HAP-1 (cell line): ENCODE data around the gene ABHD6.

Source experiments
- DNase-seq, 2 experiments: peaks; one replicate each; pipeline ENCODE4 v3.0.0-alpha.2; 2016 to 2020; ENCODE audit warnings: low spot score in 2 of 2
- H3K27me3 ChIP-seq: fragments of 250-450 bp; sonication (Bioruptor Pico); 2 replicates; pipeline ENCODE4 v1.5.1; 2020; ENCODE audit warnings: low read depth, mild to moderate bottlenecking, moderate library complexity
- H3K36me3 ChIP-seq: fragments of 250-450 bp; sonication (Bioruptor Pico); replicated peaks from 2 replicates; pipeline ENCODE4 v1.5.1; 2020; ENCODE audit warnings: mild to moderate bottlenecking
- H3K4me1 ChIP-seq: fragments of 250-450 bp; sonication (Bioruptor Pico); 2 replicates; pipeline ENCODE4 v1.5.1; 2020; ENCODE audit warnings: mild to moderate bottlenecking
- H3K4me3 ChIP-seq: fragments of 250-450 bp; sonication (Bioruptor Pico); 2 replicates; pipeline ENCODE4 v1.5.1; 2020; ENCODE audit warnings: mild to moderate bottlenecking, moderate library complexity
- H3K9me3 ChIP-seq: fragments of 250-450 bp; sonication (Bioruptor Pico); 2 replicates; pipeline ENCODE4 v1.5.1; 2020; ENCODE audit warnings: mild to moderate bottlenecking, moderate library complexity
- in situ Hi-C: fragments of 300-500 bp; cut with MboI; formaldehyde crosslinking; loops from 3 replicates; pipeline ENCODE4 v1.14.3; 2020; ENCODE audit warnings: low sequenced_read_pairs, inconsistent platforms, mixed read lengths

ABHD6 gene

DNA sequence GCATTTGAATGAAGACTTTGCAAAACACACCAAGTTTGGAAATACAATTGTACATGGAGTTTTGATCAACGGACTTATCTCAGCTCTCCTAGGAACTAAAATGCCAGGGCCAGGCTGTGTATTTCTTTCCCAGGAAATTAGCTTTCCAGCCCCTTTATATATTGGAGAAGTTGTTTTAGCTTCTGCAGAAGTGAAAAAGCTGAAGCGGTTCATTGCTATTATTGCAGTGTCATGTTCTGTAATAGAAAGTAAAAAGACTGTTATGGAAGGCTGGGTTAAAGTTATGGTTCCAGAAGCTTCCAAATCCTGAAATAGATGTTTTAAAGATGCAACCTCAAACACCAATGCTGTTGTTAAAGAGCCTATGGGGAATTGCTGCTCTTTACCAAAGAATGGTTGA is 80.2 kb downstream of the ABHD6 start:
- no peaks in the 10 kb centered on the region for H3K27me3 ChIP-seq
- no peaks in the 10 kb centered on the region for H3K9me3 ChIP-seq
- in situ Hi-C loops, result no loop called here
- DNase-seq, result no peak
- no peak overlapping the region for H3K4me3 ChIP-seq
- peaks cover 3% of the 10 kb centered on the region for H3K4me1 ChIP-seq
- H3K36me3 ChIP-seq, result peaks cover 51% of the 10 kb centered on the region

DNA sequence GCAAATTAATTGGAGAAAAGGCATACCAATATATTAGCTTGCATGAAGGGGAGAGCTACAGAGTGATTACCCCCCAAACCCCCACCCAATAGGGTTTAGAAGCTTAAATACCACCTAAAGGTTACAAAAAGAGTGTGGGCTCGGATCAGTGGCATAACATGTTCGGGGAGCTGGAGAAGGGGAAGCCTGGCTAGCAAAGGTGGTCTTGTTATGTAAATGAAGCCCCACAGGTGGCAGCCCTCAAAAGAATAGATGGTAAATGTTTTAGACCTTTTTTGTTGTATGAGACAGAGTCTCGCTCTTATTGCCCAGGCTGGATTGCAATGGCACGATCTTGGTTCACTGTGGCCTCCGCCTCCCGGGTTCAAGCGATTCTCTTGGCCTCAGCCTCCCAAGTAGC is 84.2 kb downstream of the ABHD6 start:
- DNase-seq, result no peak
- in situ Hi-C loops, result loop anchor here (10.0 kb wide), 1 partner anchor 173 kb away; the partner anchor contains the start of gene KCTD6
- H3K36me3 ChIP-seq, result peaks cover 16% of the 10 kb centered on the region
- H3K4me1 ChIP-seq, result no peaks in the 10 kb centered on the region; the same call in 1 of the 2 replicates
- no peaks in the 10 kb centered on the region for H3K9me3 ChIP-seq
- no peak overlapping the region for H3K4me3 ChIP-seq
- H3K27me3 ChIP-seq, result no peaks in the 10 kb centered on the region

DNA sequence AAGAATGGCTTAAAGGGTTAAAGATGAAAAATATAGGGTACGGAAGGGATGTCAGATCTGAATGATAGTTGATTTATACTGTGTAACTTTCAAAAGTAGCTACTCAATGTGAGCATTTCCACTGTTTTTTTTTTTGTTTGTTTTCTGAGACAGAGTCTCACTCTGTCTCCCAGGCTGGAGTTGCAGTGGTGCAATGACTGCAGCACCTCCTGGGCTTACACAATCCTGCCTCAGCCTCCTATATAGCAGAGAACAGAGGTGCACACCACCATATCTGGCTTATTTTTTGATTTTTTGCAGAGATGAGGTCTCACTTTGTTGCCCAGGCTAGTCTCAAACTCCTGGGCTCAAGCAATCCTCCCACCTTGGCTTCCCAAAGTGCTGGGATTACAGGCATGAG is 85.2 kb downstream of the ABHD6 start:
- Histone ChIP-seq H3K4me3 (no peak overlapping the region), H3K4me1 (no peaks in the 10 kb centered on the region; the same call in 1 of the 2 replicates), H3K27me3 (no peaks in the 10 kb centered on the region), H3K9me3 (no peaks in the 10 kb centered on the region), H3K36me3 (peaks cover 6% of the 10 kb centered on the region)
- in situ Hi-C loops, result loop anchor here (10.0 kb wide), 1 partner anchor 172 kb away; the partner anchor contains the start of gene KCTD6
- no peak for DNase-seq

DNA sequence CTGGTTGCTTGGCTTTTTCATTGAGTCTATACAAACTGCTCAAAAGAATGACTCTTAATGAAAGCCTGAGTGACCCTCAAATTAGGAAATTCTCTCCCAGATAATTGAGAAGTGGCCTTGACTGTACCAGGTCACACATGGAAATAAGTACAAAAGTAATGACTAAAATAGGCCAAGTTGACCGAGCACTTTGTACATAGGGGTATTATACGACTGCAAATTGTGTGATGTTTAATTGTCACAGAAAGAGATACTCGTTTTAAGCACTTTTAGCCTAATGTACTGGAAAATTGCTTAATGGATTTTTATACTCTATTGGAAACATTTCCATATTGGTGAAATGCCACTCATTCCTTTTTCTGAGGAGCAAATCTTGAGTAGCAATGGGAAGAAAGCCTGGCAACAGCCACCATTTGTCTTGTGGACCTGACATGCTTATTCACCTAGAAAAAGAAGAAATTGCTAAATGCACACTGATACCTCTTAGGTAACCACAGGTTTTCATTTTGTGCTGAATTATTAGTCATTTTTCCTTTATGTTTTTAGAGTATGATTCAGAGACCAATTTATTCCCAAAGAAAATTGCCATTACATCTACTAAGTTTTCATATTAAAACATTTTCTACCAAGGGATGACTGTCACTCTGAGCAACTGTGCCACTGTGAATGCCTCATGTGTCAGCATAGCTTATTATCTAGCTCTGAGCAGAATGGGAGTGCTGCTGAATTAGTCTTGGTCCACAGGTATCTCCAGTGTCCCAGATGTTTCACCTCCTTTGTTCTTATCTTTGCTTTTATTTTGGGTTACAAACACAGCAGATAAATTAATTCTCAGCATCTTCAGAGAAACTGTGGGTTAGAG is 86.2 kb downstream of the ABHD6 start:
- DNase-seq, result no peak
- Histone ChIP-seq H3K27me3 (no peaks in the 10 kb centered on the region), H3K9me3 (no peaks in the 10 kb centered on the region), H3K4me3 (no peak overlapping the region), H3K36me3 (peaks cover 3% of the 10 kb centered on the region), H3K4me1 (no peaks in the 10 kb centered on the region; the same call in 1 of the 2 replicates)
- in situ Hi-C loops, result loop anchor here (10.0 kb wide), 1 partner anchor 171 kb away; the partner anchor contains the start of gene KCTD6

GRCh38 chr3:58324391-58325390 is 87.1 kb downstream of the ABHD6 start:
- in situ Hi-C loops, result loop anchor here (5.0 to 10.0 kb wide), 2 partner anchors 93 to 170 kb away; partner anchors contain the start of gene KCTD6

GRCh38 chr3:58325525-58325992 is 88.0 kb downstream of the ABHD6 start:
- DNase-seq, result no peak
- H3K27me3 ChIP-seq, result no peaks in the 10 kb centered on the region
- in situ Hi-C loops, result loop anchor here (5.0 to 10.0 kb wide), 2 partner anchors 92 to 169 kb away; partner anchors contain the start of gene KCTD6
- no peaks in the 10 kb centered on the region for H3K9me3 ChIP-seq
- peaks cover 1% of the 10 kb centered on the region for H3K4me1 ChIP-seq
- no peaks in the 10 kb centered on the region for H3K36me3 ChIP-seq
- H3K4me3 ChIP-seq, result no peak overlapping the region

More at GRCh38 chr3:58324391-58325390, 87.1 kb downstream of the ABHD6 start:
- Histone ChIP-seq H3K36me3 (peaks cover 3% of the 10 kb centered on the region), H3K4me3 (no peak overlapping the region), H3K4me1 (no peaks in the 10 kb centered on the region; the same call in 1 of the 2 replicates), H3K9me3 (no peaks in the 10 kb centered on the region), H3K27me3 (no peaks in the 10 kb centered on the region)
- no peak for DNase-seq

DNA sequence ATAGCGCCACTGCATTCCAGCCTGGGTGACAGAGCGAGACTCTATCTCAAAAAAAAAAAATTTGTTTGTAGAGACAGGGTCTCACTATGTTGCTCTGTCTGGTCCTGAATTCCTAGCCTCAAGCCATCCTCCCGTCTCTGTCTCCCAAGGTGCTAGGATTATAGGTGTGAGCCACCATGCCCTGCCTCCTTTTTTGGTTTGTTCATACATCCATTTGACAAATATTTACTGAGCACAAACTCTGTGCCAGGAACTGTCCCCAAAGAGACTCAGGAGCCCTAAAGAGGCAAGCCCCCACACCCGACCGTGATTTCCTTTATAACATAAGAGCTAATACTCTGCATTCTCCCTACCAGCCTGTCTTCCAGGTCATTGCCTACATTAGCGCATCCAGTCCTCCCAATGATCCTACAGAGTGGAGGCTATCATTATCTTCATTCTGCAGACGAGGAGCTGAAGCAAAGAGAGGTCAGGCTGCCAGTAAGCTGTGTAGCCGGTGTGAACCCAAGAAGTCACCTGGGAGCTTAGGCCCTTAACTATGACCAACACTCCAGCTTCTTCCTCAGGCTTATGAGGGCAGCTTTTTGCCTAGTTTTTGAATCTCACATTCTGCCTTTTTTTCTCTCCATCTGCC is 88.8 kb downstream of the ABHD6 start:
- no peak for DNase-seq
- Histone ChIP-seq H3K4me1 (peaks cover 5% of the 10 kb centered on the region), H3K9me3 (no peaks in the 10 kb centered on the region), H3K4me3 (no peak overlapping the region), H3K36me3 (no peaks in the 10 kb centered on the region), H3K27me3 (no peaks in the 10 kb centered on the region)
- in situ Hi-C loops, result loop anchor here (5.0 to 10.0 kb wide), 2 partner anchors 91 to 168 kb away; partner anchors contain the start of gene KCTD6

- H3K36me3 ChIP-seq, result no peaks in the 10 kb centered on the region
- no peak overlapping the region for H3K4me3 ChIP-seq
- in situ Hi-C loops, result loop anchor here (5.0 to 10.0 kb wide), 2 partner anchors 88 to 165 kb away; partner anchors contain the start of gene KCTD6
- peaks cover 22% of the 10 kb centered on the region for H3K4me1 ChIP-seq
- no peaks in the 10 kb centered on the region for H3K27me3 ChIP-seq
- H3K9me3 ChIP-seq, result no peaks in the 10 kb centered on the region
- no peak for DNase-seq
Observed at GRCh38 chr3:58329150-58329921, 91.7 kb downstream of the ABHD6 start.

GRCh38 chr3:58329922-58330413 is 92.4 kb downstream of the ABHD6 start:
- Histone ChIP-seq H3K27me3 (no peaks in the 10 kb centered on the region), H3K9me3 (no peaks in the 10 kb centered on the region), H3K4me3 (no peak overlapping the region), H3K36me3 (no peaks in the 10 kb centered on the region), H3K4me1 (peaks cover 28% of the 10 kb centered on the region)
- in situ Hi-C loops, result loop anchor here (5.0 to 10.0 kb wide), 2 partner anchors 87 to 165 kb away; partner anchors contain the start of gene KCTD6
- no peak for DNase-seq

GRCh38 chr3:58331593-58332152 is 94.1 kb downstream of the ABHD6 start:
- peaks cover 36% of the 10 kb centered on the region for H3K4me1 ChIP-seq
- no peaks in the 10 kb centered on the region for H3K36me3 ChIP-seq
- no peaks in the 10 kb centered on the region for H3K27me3 ChIP-seq
- no peak overlapping the region; the same call in 1 of the 2 replicates for H3K4me3 ChIP-seq
- no peak for DNase-seq
- no peaks in the 10 kb centered on the region for H3K9me3 ChIP-seq
- in situ Hi-C loops, result no loop called here

DNA sequence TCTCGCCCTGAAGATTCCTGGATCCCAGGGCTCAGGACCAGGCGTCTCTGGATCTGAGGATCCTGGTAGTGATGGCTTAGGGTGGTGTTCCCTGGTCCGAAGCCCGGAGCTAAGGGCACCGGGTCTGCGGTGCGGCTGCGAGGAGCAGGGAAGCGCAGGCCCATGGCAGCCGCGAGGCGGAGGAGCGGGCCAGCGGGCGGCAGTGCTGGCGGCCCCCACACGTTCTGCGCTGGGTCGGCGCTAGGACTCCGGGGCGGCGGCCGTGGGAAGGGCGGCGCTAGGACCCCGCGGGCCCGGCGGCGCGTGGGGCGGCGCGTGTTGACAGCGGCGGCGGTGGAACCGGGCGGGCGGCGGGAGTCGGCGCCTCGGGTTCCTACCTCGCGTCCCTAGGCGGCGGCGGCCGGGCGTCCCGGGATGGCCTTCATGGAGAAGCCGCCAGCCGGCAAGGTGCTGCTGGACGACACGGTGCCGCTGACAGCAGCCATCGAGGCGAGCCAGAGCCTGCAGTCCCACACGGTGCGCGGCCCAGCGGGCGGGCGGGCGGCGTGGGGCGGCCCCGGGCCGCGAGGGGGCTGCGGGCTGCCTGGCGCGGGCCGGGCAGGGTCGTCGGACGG is 95.1 kb downstream of the ABHD6 start, which contains the start of gene PXK:
TSS of gene PXK (plus strand) at position 318 of the 614 bp plus-strand sequence. CDS start at position 415, 97 bp downstream.
- Histone ChIP-seq H3K4me1 (peaks cover 36% of the 10 kb centered on the region), H3K9me3 (no peaks in the 10 kb centered on the region), H3K4me3 (peak within 1 kb of the TSS; percentile 57), H3K36me3 (no peaks in the 10 kb centered on the region), H3K27me3 (no peaks in the 10 kb centered on the region)
- peak; percentile 66 to 80 for DNase-seq
- in situ Hi-C loops, result no loop called here
